OCI-LY3 (cell line): ENCODE data around the gene MSMO1.

Experiments
- CTCF ChIP-seq: fragments of 200-600, 300-600 bp; sonication (generic); IDR thresholded peaks from 2 replicates; pipeline ENCODE4 v1.5.1; 2014; ENCODE audit warnings: antibody characterized with exemption, low read length, low read depth
- EZH2phosphoT487 ChIP-seq: fragments of 200-600 bp; shearing (Covaris generic); IDR thresholded peaks from 2 replicates; pipeline ENCODE4 v1.6.1; 2018; ENCODE audit warnings: antibody characterized with exemption, mixed run types, low read depth

- no peak for TF ChIP-seq CTCF
- TF ChIP-seq EZH2phosphoT487: no peak
Observed at GRCh38 chr4:165361810-165362209, 34.3 kb downstream of the MSMO1 start.
